Stimulated activated CD4-positive, alpha-beta T cell treated with anti-CD3 and anti-CD28 coated beads, Interleukin-15, amount 100 ng/mL, for 24 hours (primary cell): ENCODE data around the gene WDR33.

ENCODE experiments used
- DNase-seq: peaks from one replicate; pipeline ENCODE4 v3.0.0-alpha.2; 2020

The WDR33 gene

DNA sequence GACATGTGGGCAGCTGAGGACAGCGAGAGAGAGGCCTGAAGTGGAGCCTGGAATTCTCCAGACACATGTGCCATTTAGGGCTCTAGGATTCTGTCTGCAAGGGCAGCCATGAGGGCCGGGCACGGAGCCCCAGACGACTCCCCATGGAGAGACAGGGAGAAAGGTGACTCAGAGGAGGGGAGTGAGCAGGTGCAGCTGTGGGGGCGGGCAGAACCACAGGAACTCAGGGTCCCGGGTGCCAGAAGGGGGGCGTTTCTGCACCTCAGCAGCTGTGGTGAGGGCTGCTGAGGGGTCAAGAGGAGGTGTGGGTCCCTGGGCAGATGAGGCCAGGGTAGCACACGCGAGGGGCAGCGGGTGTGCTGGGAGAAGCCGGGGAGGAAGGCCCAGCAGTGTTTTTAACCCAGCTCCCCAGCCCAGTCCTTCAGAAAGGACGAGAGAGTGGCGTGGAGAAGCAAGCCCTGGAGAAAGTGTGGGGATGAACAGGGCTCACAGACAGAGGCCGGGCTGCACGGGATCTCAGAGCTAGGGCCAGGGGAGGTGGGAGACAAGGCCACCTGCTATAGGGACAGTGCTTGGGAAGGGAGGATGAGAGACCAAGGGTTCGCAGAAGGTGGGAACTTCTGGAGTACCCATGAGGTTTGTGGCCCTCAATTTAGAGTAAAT lies 157.4 kb downstream of the WDR33 start:
- no peak for DNase-seq

DNA sequence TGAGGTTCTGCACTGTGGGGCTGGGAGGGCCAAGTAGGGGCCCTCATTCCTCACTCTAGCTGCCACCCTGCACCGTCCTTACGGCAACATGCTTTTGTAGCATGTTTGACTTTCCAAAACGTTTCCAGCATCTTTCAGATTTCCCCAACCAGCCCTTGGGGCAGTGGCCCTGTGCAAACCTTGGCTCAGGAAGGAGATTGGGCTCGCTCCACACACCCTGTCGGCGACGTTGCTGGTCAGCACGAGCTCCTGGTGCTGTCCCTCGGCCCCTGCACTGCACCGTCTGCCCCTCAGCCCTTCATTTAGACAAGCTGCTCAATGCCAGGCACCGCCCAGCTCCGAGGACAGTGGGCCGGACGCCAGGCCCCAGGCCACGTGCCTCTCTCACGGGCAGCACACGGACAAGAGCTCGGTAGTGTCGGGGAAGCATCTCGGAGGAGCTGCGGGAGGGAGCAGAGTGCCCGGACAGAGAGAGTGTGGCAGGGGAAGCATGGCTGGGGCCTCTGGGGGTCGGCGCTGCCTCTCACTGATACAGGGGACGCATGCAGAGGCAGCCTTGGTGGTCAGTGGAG lies 158.1 kb downstream of the WDR33 start:
- DNase-seq, result no peak

DNA sequence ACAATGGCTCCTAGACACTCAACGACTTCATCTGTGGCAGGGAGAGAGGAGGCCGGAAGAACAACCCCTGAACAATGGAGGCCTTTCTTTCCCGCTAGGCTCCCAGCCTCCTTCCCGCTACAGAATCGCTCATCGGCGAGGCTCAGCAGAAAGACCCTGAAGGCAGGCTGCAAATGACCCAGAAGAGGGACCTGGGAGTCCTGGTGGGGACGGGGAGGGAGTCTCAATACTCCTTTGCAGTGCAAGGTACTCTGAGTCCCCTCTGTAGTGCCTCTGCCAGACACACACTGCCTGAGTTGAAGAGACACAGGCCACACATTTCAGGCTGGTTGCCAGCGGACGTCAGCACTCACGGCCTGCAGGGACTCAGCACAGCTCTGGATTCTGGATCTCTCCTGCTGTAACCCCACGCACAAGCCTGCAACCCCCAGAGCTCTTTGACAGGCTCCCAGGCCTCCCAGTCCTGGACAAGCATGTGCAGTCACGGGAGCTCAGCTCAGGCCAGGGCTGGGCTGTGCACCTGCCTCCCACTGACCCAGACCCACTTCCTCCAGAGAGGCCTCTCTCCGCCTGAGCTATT lies 158.9 kb downstream of the WDR33 start:
- no peak for DNase-seq

DNA sequence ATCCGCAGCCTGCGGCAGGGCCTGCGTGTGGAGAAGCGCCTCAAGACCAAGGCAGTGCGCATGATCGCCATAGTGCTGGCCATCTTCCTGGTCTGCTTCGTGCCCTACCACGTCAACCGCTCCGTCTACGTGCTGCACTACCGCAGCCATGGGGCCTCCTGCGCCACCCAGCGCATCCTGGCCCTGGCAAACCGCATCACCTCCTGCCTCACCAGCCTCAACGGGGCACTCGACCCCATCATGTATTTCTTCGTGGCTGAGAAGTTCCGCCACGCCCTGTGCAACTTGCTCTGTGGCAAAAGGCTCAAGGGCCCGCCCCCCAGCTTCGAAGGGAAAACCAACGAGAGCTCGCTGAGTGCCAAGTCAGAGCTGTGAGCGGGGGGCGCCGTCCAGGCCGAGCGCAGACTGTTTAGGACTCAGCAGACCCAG lies 159.6 kb downstream of the WDR33 start:
- DNase-seq, result no peak
